NCI-H345 treated with DMSO at 0.1 percent for 48 hours (cell line): ENCODE measurements around the gene GBA2.

Experiments
- DNase-seq: peaks from one replicate; lab custom pipeline; 2025; ENCODE audit not compliant: unreplicated experiment; lab: John Stamatoyannopoulos, UW

GBA2 gene

GRCh38 chr9:35696520-35697215, 52.4 kb downstream of the GBA2 start:
- peak; percentile 21 for DNase-seq

- no peak for DNase-seq
Measured at GRCh38 chr9:35695943-35696401, 53.1 kb downstream of the GBA2 start.

GRCh38 chr9:35691757-35692301, 57.2 kb downstream of the GBA2 start:
- no peak for DNase-seq

GRCh38 chr9:35691334-35691650, 57.7 kb downstream of the GBA2 start:
- DNase-seq, result no peak

GRCh38 chr9:35690614-35691333, 58.3 kb downstream of the GBA2 start:
- peak; percentile 6 for DNase-seq

GRCh38 chr9:35690294-35690613, 58.8 kb downstream of the GBA2 start:
- DNase-seq, result no peak

- no peak for DNase-seq
Measured at GRCh38 chr9:35689542-35690293, 59.3 kb downstream of the GBA2 start, which contains the start of gene TPM2. Gene TPM2, minus strand, starts transcription at chr9:35689925. Its CDS starts 108 bp downstream, at chr9:35689817.

GRCh38 chr9:35688558-35689541, 60.2 kb downstream of the GBA2 start:
- DNase-seq, result no peak

GRCh38 chr9:35687972-35688557, 61.0 kb downstream of the GBA2 start:
- no peak for DNase-seq

- DNase-seq, result no peak
Measured at GRCh38 chr9:35687306-35687705, 61.7 kb downstream of the GBA2 start.
